ENCODE data around the gene SPAG4.

DNA sequence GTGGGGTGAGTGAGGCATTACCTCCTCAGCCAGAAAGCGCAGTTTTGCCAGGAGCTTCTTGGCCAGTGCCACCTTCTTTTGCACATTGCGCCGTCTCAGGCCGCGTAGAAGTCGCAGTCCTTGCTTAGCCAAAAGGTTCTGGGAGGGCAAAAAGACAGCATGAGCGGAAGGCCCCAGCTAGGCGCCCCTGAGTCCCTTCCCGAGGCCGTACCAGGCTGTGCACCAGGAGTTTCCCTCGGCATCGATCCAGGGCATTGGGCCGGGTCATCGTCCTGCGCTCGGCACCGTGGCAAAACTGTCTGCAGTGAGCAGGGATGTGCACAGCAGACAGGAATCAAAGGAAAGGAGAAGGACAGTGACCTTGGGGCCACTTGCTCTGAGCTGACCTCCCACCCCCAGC lies 20.2 kb upstream of the SPAG4 start:
- TF ChIP-seq EZH2 (IDR thresholded peaks at IDR 0.05; ENCODE audit: low read length), result no peak
- TF ChIP-seq, protein P1, sequence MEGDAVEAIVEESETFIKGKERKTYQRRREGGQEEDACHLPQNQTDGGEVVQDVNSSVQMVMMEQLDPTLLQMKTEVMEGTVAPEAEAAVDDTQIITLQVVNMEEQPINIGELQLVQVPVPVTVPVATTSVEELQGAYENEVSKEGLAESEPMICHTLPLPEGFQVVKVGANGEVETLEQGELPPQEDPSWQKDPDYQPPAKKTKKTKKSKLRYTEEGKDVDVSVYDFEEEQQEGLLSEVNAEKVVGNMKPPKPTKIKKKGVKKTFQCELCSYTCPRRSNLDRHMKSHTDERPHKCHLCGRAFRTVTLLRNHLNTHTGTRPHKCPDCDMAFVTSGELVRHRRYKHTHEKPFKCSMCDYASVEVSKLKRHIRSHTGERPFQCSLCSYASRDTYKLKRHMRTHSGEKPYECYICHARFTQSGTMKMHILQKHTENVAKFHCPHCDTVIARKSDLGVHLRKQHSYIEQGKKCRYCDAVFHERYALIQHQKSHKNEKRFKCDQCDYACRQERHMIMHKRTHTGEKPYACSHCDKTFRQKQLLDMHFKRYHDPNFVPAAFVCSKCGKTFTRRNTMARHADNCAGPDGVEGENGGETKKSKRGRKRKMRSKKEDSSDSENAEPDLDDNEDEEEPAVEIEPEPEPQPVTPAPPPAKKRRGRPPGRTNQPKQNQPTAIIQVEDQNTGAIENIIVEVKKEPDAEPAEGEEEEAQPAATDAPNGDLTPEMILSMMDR (optimal IDR thresholded peaks at IDR 0.05 in 1 of 3, IDR thresholded peaks at IDR 0.05 in 1 of 3, conservative IDR thresholded peaks at IDR 0.05 in 1 of 3; ENCODE audit: extremely low read depth in 1 of 3, insufficient read depth in 2 of 3, low read length in 3 of 3), result no peak
